Gastroesophageal sphincter (tissue), 3 donors: ENCODE results near the gene DRC7.
A peak's percentile ranks its signal among the peaks of the same experiment; 100 is the strongest.

Experiments used
- CTCF ChIP-seq, 4 experiments: fragments of 200-600 bp in 2 of 4; fragments of 450-650 bp in 2 of 4; sonication (generic) in 1 of 4; IDR thresholded peaks; one replicate each; pipeline ENCODE4 v1.5.1; 2017 to 2019; ENCODE audit warnings: antibody characterized with exemption in 4 of 4, mild to moderate bottlenecking in 2 of 4, moderate library complexity in 2 of 4
- EP300 ChIP-seq: sonication (generic); formaldehyde crosslinking; IDR thresholded peaks from one replicate; pipeline ENCODE4 v1.6.1; 2017; ENCODE audit warnings: antibody characterized with exemption, mild to moderate bottlenecking
- POLR2A ChIP-seq, 2 donors: fragments of 450-650 bp; IDR thresholded peaks; one replicate each; pipeline ENCODE4 v1.6.1; 2017; ENCODE audit warnings: antibody characterized with exemption in 2 of 2, mild to moderate bottlenecking in 2 of 2, moderate library complexity in 1 of 2
- POLR2AphosphoS5 ChIP-seq: sonication (generic); formaldehyde crosslinking; IDR thresholded peaks from one replicate; pipeline ENCODE4 v1.6.1; 2017; ENCODE audit warnings: antibody characterized with exemption

GRCh38 chr16:57735755-57736418 lies 41.3 kb downstream of the DRC7 start, which contains the start of gene KATNB1:
- TF ChIP-seq POLR2AphosphoS5 (no peak), CTCF (IDR thresholded peaks at IDR 0.05) (no peak), POLR2A (IDR thresholded peaks at IDR 0.05) (peak in 1 of 2 donors; percentile 20), EP300 (no peak)
